ENCODE results near the gene TRAF5.

TRAF5 gene

DNA sequence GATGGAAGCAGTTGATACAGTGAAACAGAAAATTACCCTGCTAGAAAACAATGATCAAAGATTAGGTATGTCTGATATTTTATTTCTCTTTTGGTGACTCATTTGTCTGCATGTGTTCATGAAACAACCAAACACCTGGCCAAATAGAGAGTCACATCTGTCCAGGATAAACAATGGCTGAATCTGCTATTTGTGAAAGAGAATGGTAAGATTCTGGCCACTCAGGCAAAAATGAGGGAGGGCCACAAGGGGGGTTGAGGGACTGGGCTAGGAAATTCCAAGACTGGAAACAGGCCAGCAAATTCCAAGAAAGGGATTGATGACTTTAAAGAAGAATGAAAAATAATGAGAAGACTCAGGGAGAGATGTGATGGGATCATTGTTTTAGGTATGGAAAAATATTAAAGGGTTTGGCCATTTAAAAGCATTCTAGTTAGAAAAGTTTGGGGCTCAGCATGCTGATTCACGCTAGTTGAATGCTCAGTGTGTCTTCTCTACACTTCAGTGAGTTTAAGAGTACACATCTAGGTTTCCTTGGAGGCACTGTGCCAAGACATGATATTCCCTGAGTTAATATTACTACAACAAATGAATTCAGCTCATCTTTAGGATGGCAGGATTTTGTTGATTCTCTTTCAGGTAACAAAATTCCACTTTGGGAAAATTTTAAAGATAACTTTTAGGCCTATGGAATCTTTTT, 44.9 kb downstream of the TRAF5 start:
- no peak overlapping the region for H3K4me3 ChIP-seq (ENCODE audit: low read depth, low read length)
- no peak for TF ChIP-seq CTCF (IDR thresholded peaks at IDR 0.05; ENCODE audit: low read depth, low read length)

GRCh38 chr1:211372463-211372862, 45.8 kb downstream of the TRAF5 start:
- H3K4me3 ChIP-seq (ENCODE audit: low read depth, low read length): no peak overlapping the region
- no peak for TF ChIP-seq CTCF (IDR thresholded peaks at IDR 0.05; ENCODE audit: low read depth, low read length)

- TF ChIP-seq CTCF (IDR thresholded peaks at IDR 0.05; ENCODE audit: low read depth, low read length): no peak
- H3K4me3 ChIP-seq (ENCODE audit: low read depth, low read length): no peak overlapping the region
Observed at GRCh38 chr1:211375146-211375818, 48.6 kb downstream of the TRAF5 start.

GRCh38 chr1:211375949-211376348, 49.3 kb downstream of the TRAF5 start:
- H3K4me3 ChIP-seq (ENCODE audit: low read depth, low read length): no peak overlapping the region
- TF ChIP-seq CTCF (IDR thresholded peaks at IDR 0.05; ENCODE audit: low read depth, low read length): no peak

DNA sequence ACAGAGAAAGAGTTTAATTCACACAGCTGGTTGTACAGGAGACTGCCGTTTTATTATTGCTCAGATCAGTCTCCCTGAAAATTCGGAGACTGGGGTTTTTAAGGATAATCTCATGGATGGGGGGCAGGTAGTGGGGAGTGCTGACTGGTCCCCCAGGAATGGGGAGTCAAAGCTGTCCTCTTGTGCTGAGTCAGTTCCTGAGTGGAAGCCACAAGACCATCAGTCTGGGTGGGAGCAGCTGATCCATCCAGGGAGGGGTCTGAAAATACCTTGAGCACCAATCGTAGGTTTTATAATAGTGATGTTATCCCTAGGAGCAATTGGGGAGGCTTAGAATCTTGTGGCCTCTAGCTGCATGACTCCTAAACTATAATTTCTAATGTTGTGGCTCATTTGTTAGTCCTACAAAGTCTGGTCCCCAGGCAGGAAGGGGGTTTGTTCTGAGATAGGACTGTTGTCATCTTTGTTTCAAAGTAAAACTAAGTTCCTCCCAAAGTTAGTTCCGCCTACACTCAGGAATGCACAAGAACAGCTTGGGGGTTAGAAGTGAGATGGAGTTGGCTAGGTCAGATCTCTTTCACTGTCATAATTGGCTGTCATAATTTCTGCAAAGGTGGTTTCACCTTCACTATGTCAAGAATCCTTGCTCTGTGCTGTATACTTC, 50.3 kb downstream of the TRAF5 start:
- no peak overlapping the region for H3K4me3 ChIP-seq (ENCODE audit: low read depth, low read length)
- no peak for TF ChIP-seq CTCF (IDR thresholded peaks at IDR 0.05; ENCODE audit: low read depth, low read length)

GRCh38 chr1:211377539-211378450, 51.2 kb downstream of the TRAF5 start:
- no peak overlapping the region for H3K4me3 ChIP-seq (ENCODE audit: low read depth, low read length)
- TF ChIP-seq CTCF (IDR thresholded peaks at IDR 0.05; ENCODE audit: low read depth, low read length): no peak

Data from WI38 (cell line).